ENCODE measurements around the gene MAFG.

Gene MAFG

GRCh38 chr17:81916234-81917001, 11.1 kb downstream of the MAFG start:
- Histone ChIP-seq H3K79me1 (ENCODE audit: low read length) (peaks cover 5% of the 10 kb centered on the region), H2AK5ac (ENCODE audit: low read length) (no peak overlapping the region), H2BK12ac (ENCODE audit: low read length) (no peak overlapping the region), H2BK5ac (ENCODE audit: low read depth, low read length, poor library complexity) (no peak overlapping the region), H4K91ac (ENCODE audit: low read depth, low read length) (no peak overlapping the region), H3K4me3 (ENCODE audit: low read depth, low read length) (no peak overlapping the region), H3K4ac (ENCODE audit: low read depth, low read length) (peak overlapping the region; percentile 20), H2BK120ac (ENCODE audit: insufficient read depth, low read length, poor library complexity) (no peak overlapping the region), H3K9ac (ENCODE audit: low read length) (no peak overlapping the region), H4K12ac (ENCODE audit: low read depth, low read length) (no peak overlapping the region), H3K4me1 (ENCODE audit: control insufficient read depth in 1 of 2, insufficient read depth in 2 of 2, low read length in 2 of 2) (peaks cover 0 to 5% of the 10 kb centered on the region in 2 experiments), H3K18ac (ENCODE audit: low read length) (no peak overlapping the region), H3K27ac (ENCODE audit: low read depth, low read length) (no peak overlapping the region), H3K23ac (ENCODE audit: low read length) (no peak overlapping the region), H3K9me3 (ENCODE audit: insufficient read depth, low read depth, low read length) (peaks cover 2% of the 10 kb centered on the region), H3K79me2 (ENCODE audit: control insufficient read depth, insufficient read depth, low read length, poor library complexity) (peaks cover 5% of the 10 kb centered on the region), H3K27me3 (ENCODE audit: insufficient read depth, low read length) (no peaks in the 10 kb centered on the region), H2AFZ (ENCODE audit: insufficient read depth, low read length, poor library complexity) (no peak overlapping the region), H3K4me2 (ENCODE audit: low read length) (peak overlapping the region; percentile 95), H3K14ac (ENCODE audit: low read length) (no peak overlapping the region), H3K36me3 (ENCODE audit: control insufficient read depth in 1 of 2, insufficient read depth in 2 of 2, low read length in 2 of 2) (peaks cover 63 to 66% of the 10 kb centered on the region in 2 experiments), H4K8ac (ENCODE audit: low read depth, low read length) (no peak overlapping the region)
- no CpG with 5 or more reads among the region's 21 CpGs for WGBS (ENCODE audit: extremely low coverage, insufficient coverage, insufficient read length)
- peak; percentile 83 to 87 for DNase-seq

GRCh38 chr17:81915331-81915730, 12.2 kb downstream of the MAFG start:
- DNase-seq, result no peak
- Histone ChIP-seq H3K27ac (ENCODE audit: low read depth, low read length) (no peak overlapping the region), H3K14ac (ENCODE audit: low read length) (no peak overlapping the region), H3K79me1 (ENCODE audit: low read length) (peaks cover 9% of the 10 kb centered on the region), H4K12ac (ENCODE audit: low read depth, low read length) (no peak overlapping the region), H4K8ac (ENCODE audit: low read depth, low read length) (no peak overlapping the region), H2BK12ac (ENCODE audit: low read length) (no peak overlapping the region), H3K79me2 (ENCODE audit: control insufficient read depth, insufficient read depth, low read length, poor library complexity) (peaks cover 8% of the 10 kb centered on the region), H2BK120ac (ENCODE audit: insufficient read depth, low read length, poor library complexity) (no peak overlapping the region), H4K91ac (ENCODE audit: low read depth, low read length) (no peak overlapping the region), H3K27me3 (ENCODE audit: insufficient read depth, low read length) (no peaks in the 10 kb centered on the region), H3K23ac (ENCODE audit: low read length) (no peak overlapping the region), H3K18ac (ENCODE audit: low read length) (no peak overlapping the region), H3K4ac (ENCODE audit: low read depth, low read length) (no peak overlapping the region), H2AK5ac (ENCODE audit: low read length) (no peak overlapping the region), H2BK5ac (ENCODE audit: low read depth, low read length, poor library complexity) (no peak overlapping the region), H3K9me3 (ENCODE audit: insufficient read depth, low read depth, low read length) (no peaks in the 10 kb centered on the region), H3K4me2 (ENCODE audit: low read length) (no peak overlapping the region), H3K4me3 (ENCODE audit: low read depth, low read length) (no peak overlapping the region), H3K4me1 (ENCODE audit: control insufficient read depth in 1 of 2, insufficient read depth in 2 of 2, low read length in 2 of 2) (peaks cover 2 to 6% of the 10 kb centered on the region in 2 experiments), H2AFZ (ENCODE audit: insufficient read depth, low read length, poor library complexity) (no peak overlapping the region), H3K9ac (ENCODE audit: low read length) (no peak overlapping the region), H3K36me3 (ENCODE audit: control insufficient read depth in 1 of 2, insufficient read depth in 2 of 2, low read length in 2 of 2) (peaks cover 53 to 56% of the 10 kb centered on the region in 2 experiments)
- WGBS (ENCODE audit: extremely low coverage, insufficient coverage, insufficient read length), result no CpG with 5 or more reads among the region's 12 CpGs

- Histone ChIP-seq H4K91ac (ENCODE audit: low read depth, low read length) (no peak overlapping the region), H3K23ac (ENCODE audit: low read length) (no peak overlapping the region), H2BK5ac (ENCODE audit: low read depth, low read length, poor library complexity) (no peak overlapping the region), H3K18ac (ENCODE audit: low read length) (no peak overlapping the region), H3K79me2 (ENCODE audit: control insufficient read depth, insufficient read depth, low read length, poor library complexity) (peaks cover 10% of the 10 kb centered on the region), H3K79me1 (ENCODE audit: low read length) (peaks cover 9% of the 10 kb centered on the region), H3K27me3 (ENCODE audit: insufficient read depth, low read length) (no peaks in the 10 kb centered on the region), H3K4me2 (ENCODE audit: low read length) (no peak overlapping the region), H3K4me1 (ENCODE audit: control insufficient read depth in 1 of 2, insufficient read depth in 2 of 2, low read length in 2 of 2) (peaks cover 6 to 11% of the 10 kb centered on the region in 2 experiments), H3K14ac (ENCODE audit: low read length) (no peak overlapping the region), H4K8ac (ENCODE audit: low read depth, low read length) (no peak overlapping the region), H3K4ac (ENCODE audit: low read depth, low read length) (no peak overlapping the region), H3K9ac (ENCODE audit: low read length) (no peak overlapping the region), H3K36me3 (ENCODE audit: control insufficient read depth in 1 of 2, insufficient read depth in 2 of 2, low read length in 2 of 2) (peaks cover 47 to 49% of the 10 kb centered on the region in 2 experiments), H2BK120ac (ENCODE audit: insufficient read depth, low read length, poor library complexity) (no peak overlapping the region), H2AFZ (ENCODE audit: insufficient read depth, low read length, poor library complexity) (no peak overlapping the region), H4K12ac (ENCODE audit: low read depth, low read length) (no peak overlapping the region), H3K4me3 (ENCODE audit: low read depth, low read length) (peak overlapping the region; percentile 30), H3K9me3 (ENCODE audit: insufficient read depth, low read depth, low read length) (no peaks in the 10 kb centered on the region), H2AK5ac (ENCODE audit: low read length) (no peak overlapping the region), H3K27ac (ENCODE audit: low read depth, low read length) (no peak overlapping the region), H2BK12ac (ENCODE audit: low read length) (no peak overlapping the region)
- WGBS (ENCODE audit: extremely low coverage, insufficient coverage, insufficient read length), result no CpG with 5 or more reads among the region's 36 CpGs
- DNase-seq, result no peak
These were observed 13.3 kb downstream of the MAFG start for GRCh38 chr17:81914103-81914850.

- Histone ChIP-seq H3K27me3 (ENCODE audit: insufficient read depth, low read length) (no peaks in the 10 kb centered on the region), H3K36me3 (ENCODE audit: control insufficient read depth in 1 of 2, insufficient read depth in 2 of 2, low read length in 2 of 2) (peaks cover 50% of the 10 kb centered on the region in 2 experiments), H3K14ac (ENCODE audit: low read length) (no peak overlapping the region), H3K23ac (ENCODE audit: low read length) (no peak overlapping the region), H2BK5ac (ENCODE audit: low read depth, low read length, poor library complexity) (no peak overlapping the region), H3K4ac (ENCODE audit: low read depth, low read length) (no peak overlapping the region), H2AFZ (ENCODE audit: insufficient read depth, low read length, poor library complexity) (no peak overlapping the region), H4K91ac (ENCODE audit: low read depth, low read length) (no peak overlapping the region), H3K27ac (ENCODE audit: low read depth, low read length) (no peak overlapping the region), H3K79me1 (ENCODE audit: low read length) (peaks cover 9% of the 10 kb centered on the region), H4K12ac (ENCODE audit: low read depth, low read length) (no peak overlapping the region), H2BK120ac (ENCODE audit: insufficient read depth, low read length, poor library complexity) (no peak overlapping the region), H3K4me1 (ENCODE audit: control insufficient read depth in 1 of 2, insufficient read depth in 2 of 2, low read length in 2 of 2) (peaks cover 6 to 11% of the 10 kb centered on the region in 2 experiments), H2BK12ac (ENCODE audit: low read length) (no peak overlapping the region), H3K79me2 (ENCODE audit: control insufficient read depth, insufficient read depth, low read length, poor library complexity) (peaks cover 10% of the 10 kb centered on the region), H3K4me3 (ENCODE audit: low read depth, low read length) (no peak overlapping the region), H3K18ac (ENCODE audit: low read length) (no peak overlapping the region), H3K9ac (ENCODE audit: low read length) (peak overlapping the region; percentile 9), H4K8ac (ENCODE audit: low read depth, low read length) (no peak overlapping the region), H2AK5ac (ENCODE audit: low read length) (no peak overlapping the region), H3K9me3 (ENCODE audit: insufficient read depth, low read depth, low read length) (no peaks in the 10 kb centered on the region), H3K4me2 (ENCODE audit: low read length) (no peak overlapping the region)
- peak in 1 of 2 donors; percentile 17 for DNase-seq
- no CpG with 5 or more reads among the region's 31 CpGs for whole genome bisulfite sequencing (ENCODE audit: extremely low coverage, insufficient coverage, insufficient read length)
These were observed 14.0 kb downstream of the MAFG start for GRCh38 chr17:81913394-81914102.
